CD4-positive, alpha-beta T cell treated with Interleukin-12 subunit alpha and Interleukin-12 subunit beta, for 1 hour (primary cell): ENCODE results near the gene FKBP5.
"Not testable (repeated sequence)": the region's sequence is repeated elsewhere in the genome, so short reads cannot be mapped to it uniquely, and the experiment has no call there.

Experiments used
- DNase-seq: peaks from one replicate; pipeline ENCODE4 v3.0.0-alpha.2; 2020

Gene FKBP5

DNA sequence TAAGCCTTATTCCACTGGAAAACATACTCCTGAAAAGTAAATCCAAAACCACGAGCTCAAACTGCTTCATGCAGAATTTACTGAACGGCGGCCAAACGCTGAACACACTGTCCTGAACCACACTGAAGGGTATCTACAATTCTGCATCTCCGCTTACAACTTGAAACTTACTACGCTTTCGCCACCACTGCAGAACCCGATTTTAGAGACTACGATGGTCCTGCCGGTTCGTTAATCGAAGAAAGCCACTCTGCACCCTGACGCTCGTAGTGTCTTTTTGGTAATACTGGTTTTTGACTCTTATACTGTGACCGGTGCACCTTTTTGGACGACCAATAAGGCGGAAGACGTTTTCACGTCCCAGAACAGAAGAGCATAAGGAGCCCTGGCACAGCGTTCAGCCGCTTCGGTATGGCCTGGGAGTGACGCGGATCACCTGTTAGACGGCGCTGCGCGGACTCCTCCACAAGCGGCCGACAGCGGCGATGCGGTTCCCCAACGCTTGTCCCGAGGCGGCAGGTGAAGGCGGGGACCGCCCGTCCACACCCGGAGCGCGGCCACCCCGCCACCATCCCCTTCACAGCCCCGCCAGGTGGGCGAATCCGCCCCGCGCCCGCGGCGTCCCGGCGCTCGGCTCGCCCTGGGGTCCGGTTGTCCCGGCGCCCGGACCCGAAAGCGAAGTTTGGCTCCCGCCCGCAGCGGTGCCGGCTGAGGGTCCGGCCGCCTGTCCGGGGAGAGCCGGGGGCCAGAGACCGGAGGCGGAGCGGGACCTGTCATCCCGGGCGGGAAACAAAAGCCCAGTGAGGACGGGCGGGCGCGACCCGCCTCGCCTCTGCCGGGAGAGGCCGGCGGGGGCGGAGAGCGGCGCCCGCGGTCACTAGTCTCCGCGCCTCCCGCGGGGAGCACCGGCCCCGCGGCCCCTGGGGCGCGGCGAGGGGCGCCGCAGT, 784 bp downstream of the FKBP5 start:
- DNase-seq: peak; percentile 58

DNA sequence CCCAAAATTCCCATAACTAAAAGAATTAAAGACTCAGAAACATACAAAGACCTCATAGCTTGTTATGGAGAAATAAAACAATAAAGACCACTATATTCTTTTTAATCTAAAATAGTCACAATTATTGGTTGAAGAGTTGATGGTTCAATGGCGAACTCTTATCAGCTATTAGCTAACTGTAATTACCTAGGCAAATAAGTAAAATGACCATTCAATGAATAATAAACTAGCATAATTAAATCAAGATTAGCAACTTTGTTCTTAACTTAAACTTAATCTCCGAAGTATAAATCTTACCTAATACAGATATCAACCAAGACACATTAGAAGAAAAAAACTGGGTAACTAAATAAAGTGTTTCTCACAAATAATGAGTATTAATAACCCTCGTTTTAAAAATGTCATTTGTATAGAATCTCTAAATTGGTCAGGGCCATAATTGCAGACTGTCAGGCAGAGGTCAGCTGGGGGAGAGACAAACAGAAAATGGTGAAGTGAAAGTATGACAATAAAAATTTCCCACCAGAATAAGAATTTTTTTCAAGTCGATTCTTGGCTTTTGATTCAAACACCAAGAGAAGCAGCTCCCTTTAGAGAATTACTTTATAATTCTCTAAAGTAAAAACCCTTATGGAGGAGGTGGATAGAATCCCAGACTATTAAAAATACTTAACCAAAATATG, 1.7 kb downstream of the FKBP5 start:
- no peak for DNase-seq

DNA sequence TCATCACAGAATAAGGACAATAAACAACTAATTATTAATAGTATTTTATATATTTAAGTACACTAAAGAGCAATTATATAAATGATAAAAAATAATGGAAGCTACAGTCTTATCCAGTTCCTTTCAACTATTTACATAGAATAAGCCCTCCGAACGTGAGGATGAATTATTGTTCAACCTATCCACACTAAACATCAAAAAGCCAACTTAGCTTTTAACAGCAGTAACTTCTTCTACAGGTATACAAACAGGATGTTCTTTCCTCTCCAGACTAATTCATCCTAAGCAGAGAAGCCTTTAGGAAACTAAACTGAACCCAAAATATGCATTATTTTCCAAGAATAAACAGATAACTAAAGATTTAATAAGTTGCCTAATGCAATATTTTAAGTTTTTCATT, 2.3 kb downstream of the FKBP5 start:
- DNase-seq: no peak

DNA sequence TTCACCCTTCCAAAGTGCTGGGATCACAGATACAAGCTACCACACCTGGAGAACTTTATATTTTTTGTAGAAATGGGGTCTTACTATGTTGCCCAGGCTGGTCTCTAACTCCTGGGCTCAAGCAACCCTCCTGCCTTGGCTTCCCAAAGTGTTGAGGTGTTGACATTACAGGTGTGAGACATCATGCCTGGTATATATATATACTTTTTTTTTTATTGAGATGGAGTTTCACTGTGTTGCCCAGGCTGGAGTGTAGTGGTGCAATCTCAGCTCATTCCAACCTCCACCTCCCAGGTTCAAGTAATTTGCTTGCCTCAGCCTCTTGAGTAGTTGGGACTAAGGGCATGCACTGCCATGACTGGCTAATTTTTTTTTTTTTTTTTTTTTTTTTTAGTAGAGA, 5.4 kb downstream of the FKBP5 start:
- no peak for DNase-seq

DNA sequence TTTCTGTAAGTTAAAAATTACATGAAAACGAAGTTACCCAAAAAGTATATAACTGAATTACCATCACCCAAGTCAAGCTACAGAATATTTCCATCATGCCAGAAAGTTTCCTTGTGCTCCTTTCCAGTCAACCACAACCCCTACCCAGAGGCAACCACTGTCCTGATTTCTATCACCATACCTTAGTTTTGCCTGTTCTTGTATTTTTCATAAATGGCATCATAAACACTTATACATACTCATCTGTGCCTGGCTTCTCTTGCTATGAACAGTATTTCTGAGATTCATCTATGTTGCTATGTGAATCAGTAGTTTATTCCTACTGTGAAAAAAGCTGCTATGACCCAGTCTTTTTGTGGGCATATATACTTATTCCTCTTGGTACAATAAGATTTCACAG, 7.4 kb downstream of the FKBP5 start:
- no peak for DNase-seq

DNA sequence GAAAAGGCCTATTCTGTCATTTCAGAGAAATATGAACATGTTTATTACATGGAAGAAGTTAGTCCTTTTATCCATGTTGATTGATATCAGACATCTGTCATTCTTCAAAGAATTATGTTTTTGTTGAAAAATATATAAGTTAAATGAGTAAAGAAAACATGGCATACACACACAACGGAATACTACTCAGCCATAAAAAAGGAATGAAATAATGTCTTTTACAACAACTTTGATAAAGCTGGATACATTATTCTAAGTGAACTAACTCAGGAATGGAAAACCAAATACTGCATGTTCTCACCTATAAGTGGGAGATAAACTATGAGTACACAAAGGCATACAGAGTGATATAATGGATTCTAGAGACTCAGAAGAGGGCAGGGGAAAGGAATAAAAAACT, 9.3 kb downstream of the FKBP5 start:
- DNase-seq: no peak

DNA sequence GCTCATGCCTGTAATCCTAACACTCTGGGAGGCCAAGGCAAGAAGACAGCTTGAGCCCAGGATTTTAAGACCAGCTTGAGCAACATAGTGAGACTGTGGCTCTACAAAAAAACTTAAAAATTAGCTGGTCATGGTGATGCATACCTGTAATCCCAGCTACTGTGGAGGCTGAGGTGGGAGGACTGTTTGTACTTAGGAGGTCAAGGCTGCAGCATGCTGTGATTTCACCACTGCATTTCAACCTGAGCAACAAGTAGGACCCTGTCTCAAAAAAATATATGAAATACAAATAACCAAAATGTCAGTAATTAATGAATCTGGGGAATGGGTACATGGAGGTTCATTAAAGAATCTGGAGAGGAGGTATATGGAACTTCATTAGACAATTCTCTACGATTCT, 9.9 kb downstream of the FKBP5 start:
- DNase-seq: no peak

DNA sequence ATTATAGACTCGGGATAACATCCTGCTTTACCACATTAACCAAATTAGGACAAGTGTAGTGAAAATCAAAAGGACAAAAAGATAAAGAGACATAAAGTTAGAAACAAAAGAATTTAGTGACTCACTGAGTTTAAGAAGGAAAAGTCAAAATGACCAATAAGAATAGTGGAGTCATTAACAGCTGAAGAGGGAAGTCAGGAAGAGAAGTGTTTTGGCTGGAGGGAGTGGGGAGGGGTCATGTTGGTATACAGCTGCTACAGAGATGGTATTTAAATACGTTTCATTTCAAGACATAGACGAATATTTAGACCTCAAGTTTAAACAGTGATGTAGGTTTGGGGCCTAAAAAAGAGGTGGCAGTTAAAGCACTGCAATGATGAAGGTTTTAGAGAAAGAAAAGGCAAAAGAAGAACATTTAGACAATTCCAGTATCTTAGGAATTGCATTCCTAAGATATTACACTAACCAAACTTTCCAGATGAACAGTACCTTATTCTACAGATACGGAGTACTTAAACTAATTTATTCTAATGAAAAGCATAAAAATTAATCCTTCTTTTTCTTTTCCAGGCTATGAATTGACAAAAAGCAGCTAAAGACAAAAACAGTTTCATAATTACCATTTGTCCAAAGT, 10.6 kb downstream of the FKBP5 start:
- no peak for DNase-seq

DNA sequence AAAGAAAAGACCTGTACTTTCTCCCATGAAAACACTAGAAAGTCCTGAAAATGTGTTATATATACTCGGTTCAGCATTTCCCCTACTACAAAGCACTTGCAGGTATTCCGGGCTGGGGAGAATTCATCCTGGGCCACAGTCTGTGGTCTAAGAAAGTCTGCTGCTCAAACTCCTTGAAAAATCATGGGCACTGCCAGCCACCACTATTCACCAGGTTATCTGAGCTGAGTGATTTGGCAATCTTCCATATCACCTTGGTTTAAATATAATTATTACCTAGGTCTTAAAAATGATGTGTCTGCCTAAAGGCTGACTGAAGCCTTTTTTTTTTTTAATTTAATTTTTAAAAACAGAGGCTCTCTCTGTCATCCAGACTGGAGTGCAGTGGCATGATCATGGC, 11.3 kb downstream of the FKBP5 start:
- DNase-seq: no peak

DNA sequence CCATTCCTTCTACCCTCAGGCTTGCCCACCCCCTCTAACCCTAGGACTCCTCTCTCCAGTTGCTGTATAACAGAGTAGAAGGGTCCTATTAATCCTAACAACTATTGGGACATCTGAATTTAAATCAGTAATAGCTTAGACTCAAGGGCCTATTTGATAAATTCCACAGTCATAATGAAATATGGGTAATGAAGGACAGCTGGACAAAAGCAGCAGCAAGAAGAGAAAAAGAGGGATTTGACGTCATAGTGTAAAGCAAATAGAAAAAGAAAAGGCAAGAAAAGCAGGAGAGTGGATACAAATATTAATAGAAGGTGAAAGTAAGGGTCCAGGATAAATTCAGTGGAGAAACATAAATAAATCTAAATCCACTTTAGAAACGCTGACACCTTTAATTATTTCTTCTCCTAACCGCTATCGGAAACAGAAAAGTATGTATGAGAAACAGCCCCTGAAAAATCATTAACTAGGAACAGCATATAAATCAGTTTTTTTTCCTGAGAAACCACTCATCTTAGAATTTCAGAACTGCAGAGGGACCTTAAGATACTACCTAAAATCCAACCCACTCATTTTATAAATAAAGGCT, 12.8 kb downstream of the FKBP5 start:
- no peak for DNase-seq

DNA sequence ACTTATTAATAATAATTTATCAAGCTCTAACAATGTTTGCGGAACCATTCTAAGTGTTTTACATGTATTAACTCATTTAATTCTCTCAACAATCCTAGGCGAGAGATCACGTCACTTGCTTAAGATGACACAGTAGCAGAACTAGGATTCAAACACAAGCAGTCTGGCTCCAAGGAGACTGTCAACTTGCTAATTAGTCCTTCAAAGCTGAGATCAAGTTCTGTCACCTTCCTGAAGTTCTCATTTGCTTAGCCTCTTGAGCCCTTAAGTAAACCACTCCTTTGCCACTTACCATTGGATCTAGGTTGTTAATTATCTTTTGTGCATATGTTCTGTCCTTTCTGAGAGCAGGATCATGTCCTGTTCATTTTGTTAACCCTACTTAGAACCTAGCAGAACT, 14.1 kb downstream of the FKBP5 start:
- no peak for DNase-seq

DNA sequence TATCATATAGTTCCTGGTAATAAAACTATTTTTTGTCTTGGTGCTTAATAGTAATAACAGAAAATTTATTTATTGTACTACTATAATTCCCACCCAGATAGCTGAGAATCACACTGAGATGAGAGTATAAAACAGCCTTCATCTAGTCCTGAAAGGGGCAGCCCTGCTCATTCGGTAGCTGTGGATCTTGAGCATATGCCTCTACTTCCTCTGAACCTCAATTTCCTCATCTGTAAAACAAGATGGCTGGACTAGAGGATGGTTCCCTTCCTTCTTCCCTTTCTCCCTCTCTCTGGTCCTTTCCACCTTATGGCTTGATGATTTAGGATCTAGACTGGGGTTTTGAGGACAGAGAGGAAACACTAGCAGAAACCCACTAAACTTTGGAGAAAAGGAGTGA, 15.0 kb downstream of the FKBP5 start:
- no peak for DNase-seq

DNA sequence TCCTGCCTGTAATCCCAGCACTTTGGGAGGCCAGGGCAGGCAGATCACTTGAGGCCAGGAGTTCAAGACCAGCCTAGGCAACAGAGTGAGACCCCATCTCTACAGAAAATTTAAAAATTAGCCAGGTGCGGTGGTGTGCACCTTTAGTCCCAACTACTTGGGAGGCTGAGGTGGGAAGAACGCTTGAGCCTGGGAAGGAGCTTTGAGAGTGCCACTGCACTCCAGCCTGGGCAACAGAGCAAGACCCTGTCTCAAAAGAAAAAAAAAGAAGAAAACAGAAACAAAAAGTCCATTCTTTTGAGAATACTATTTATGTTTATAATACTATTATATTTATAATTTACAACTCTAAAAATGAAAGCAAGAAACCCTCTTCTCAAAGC, 15.4 kb downstream of the FKBP5 start:
- not testable (repeated sequence) for DNase-seq

DNA sequence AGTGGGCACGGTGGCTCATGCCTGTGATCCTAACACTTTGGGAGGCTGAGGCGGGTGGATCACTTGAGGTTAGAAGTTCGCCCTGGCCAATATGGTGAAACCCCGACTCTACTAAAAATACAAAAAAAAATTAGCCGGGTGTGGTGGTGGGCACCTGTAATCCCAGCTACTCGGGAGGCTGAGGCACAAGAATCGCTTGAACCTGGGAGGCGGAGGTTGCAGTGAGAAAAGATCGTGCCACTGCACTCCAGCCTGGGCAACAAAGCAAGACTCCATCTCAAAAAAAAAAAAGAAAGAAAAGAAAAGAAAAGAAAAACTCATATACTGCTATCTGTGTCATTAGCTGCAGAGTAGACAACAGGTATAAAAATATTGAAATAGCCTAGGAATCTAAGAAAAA, 18.3 kb downstream of the FKBP5 start:
- not testable (repeated sequence) for DNase-seq

DNA sequence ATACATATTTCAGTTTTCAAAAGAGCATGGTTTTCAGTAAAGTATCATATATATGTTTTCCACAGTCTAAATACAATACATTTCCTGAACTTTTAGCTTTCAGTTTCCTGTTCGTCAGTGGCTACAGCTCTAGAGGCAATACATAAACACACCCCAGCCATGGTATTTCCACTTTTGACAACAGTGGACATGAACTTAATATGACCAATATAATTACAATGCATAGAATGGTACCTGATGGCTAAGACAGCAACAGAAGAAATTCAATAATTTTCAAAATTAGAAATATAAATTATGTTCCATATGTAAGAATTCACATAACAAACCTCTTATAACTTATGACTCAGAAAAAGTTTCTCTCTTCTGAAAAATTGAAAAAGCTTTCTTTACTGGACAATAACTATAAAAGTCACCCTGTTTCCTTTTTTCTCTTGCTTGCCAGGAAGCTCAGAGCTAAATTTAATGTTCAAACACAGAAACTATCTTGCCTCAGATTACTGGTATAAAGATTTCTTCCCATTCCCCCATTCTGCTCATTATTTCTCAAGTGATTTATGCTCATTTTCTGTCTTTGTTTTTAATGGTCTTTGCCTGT, 19.2 kb downstream of the FKBP5 start:
- DNase-seq: peak; percentile 41

DNA sequence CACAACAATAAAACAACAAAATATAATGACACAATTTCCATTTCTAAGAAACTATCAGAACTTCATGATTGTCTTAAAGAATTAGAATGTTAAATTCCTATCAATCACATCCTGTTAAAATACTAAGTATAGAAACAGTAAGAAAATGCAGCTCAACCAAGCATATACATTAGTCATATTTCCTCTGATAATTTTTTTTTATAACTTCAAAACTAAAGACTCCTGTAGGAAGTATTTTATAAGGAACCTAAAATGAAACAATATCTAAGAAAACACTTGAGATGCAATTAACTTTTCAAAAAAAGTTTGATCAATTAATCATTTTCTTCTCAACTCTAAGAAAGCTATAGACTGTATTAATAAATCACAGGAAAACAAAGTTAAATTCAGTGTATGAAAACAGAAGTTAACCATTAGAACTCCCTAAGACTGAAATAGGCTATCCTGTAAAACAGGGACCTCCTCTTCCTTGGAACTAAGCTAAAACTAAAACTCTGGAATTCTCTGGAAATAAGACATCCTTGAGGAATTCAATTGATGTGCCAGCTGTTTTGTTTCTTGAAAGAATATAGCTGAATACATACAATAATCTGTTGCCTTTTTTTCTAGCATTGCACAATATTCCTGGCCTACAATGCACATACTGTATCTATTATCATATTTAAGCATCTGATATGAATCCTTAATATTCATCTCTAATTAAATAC, 19.8 kb downstream of the FKBP5 start:
- no peak for DNase-seq

DNA sequence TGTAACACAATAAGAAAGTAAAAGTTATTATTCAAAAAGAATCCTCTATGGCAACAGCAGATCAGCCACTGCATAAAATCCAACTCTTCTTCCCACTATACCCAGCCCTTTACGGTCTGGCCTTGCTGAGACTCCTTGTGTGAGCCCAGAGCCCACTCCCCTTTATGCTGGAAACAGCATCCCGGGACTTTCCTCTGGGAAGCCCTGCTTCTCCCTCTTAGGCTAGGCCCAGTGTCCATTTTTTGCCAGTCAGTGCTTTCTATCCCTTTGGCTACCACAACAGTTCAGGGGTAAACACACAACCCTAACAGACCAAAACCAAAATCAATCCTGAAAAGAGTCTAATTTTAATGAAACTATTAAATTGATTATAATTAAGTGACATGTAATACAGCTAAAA, 20.6 kb downstream of the FKBP5 start:
- no peak for DNase-seq

DNA sequence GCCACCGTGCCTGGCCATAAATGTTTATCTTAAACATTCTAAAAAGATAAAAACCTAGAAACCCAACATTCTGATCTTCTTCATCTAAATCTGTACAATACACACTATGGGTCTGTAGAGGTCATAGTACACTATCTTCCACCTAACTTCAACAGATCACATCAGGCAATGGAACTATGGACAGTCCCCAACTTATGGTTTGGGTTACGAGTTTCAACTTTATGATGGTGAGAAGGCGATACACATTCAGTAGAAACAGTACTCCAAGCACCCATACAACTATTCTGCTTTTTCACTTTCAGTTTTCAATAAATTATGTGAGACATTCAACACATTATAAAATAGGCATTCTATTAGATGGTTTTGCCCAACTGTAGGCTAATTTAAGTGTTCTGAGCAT, 23.1 kb downstream of the FKBP5 start:
- no peak for DNase-seq

DNA sequence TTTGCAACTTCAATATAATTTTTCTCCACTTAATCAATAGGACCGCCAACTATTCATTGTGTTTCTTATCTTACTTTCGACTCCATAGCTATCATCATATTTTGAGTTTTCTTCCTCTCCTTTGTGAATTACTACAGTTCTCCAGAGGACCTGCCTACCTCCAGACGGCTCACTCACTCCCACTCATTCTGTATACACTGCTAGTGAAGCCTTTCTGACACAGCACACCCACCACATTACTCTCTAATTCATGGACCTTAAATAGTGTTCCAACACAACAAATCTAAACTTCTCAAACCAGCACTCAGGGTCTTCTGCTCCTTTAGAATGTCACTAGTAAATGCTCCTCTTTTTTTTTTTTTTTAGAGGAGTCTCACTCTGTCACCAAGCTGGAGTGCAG, 23.8 kb downstream of the FKBP5 start:
- DNase-seq: no peak

DNA sequence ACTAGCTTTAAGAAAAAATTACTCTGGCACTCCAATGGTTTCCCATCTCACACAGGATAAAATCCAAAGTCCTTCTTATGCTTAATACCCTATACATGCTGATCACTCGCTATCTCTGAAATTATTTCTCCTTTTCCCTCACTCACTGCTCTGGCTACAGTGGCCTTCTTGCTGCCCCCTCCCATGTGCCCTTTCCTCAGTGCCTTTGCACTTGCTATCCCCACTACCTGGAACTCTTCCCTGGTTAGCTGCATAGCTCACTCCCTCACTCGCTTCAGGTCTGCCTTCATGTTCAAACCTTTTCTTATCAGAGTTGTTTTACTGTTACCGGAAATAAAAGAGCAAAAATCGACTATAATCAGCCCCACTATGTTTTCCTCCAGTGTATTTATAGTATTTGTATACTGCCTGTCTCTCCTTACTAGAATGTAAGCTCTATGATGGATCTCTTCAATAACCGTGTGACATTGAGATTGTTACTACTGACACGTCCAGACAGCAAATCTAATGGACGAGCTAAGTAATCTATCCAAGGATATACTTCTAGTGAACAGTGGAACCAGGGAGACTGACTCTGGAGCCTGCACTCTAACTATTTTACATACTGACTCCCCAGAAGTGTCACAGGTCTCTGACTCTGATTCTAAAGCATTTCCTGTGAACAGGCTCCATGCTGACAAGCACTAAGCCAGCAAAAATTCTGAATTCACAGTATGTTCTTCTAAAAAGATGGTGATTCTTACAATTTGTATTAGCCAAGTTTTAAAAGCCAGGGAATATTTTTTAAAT, 25.1 kb downstream of the FKBP5 start:
- DNase-seq: peak; percentile 35

DNA sequence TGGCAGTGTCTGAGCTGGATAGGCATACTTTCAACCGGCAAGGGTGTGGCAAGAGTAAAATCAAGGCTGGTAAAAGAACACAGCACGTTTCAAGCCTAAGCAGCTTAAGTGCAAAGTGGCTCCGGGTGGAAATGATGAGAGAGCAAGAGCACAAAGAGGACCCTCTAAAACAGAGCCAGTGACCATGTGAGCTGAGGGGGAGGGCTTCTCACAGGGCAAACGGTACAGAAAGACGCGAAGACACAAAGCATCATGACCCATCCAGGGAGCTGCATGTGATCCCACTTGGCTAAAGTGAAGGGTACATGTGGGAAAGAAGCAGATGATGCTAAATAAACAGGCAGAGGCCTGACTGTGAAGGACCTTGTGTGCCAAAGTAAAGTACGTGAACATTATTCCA, 25.7 kb downstream of the FKBP5 start:
- DNase-seq: no peak

DNA sequence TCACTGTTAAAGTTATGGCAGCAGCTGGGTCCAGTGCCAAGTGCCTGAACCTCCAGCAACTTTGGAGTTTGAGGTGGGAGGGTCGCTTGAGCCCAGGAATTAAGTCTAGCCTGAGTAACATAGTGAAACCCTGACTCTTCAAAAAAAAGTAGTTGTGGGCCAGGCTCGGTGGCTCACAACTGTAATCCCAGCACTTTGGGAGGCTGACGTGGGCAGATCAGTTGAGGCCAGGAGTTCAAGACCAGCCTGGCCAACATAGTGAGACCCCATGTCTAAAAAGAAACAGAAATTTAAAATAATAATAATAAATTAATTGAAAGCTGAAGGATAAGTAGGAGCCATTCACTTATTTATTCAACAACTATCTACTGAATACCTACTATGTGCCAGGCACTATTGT, 33.8 kb downstream of the FKBP5 start:
- DNase-seq: no peak
